Caco-2 (cell line): ENCODE measurements around the gene SNAP25. TPM values are rescaled to one million over a fixed set of nuclear protein-coding genes. Genes with fewer than 3 reads are reported as not detected.

Experiments used
- total RNA-seq: library from RNA; stranded (reverse); gene quantifications from 2 replicates; pipeline ENCODE4 v1.2.3, GENCODE V29; 2022

Gene SNAP25
- total RNA-seq, 1 experiment from 2014 or later = not detected

Other genes with a start within 250 kb of the SNAP25 start
- gene ANKEF1, start 183.8 kb upstream of the SNAP25 start, total RNA-seq = 3.7 and 3.9 TPM in 2 replicates
- gene MKKS, start 215.4 kb downstream of the SNAP25 start, total RNA-seq = 15.0 and 15.3 TPM in 2 replicates
- 8.5 and 8.8 TPM in 2 replicates for gene SLX4IP, start 216.5 kb downstream of the SNAP25 start, total RNA-seq